Measurements from ENCODE around the gene MAP7D2.
"Not testable (repeated sequence)": the region's sequence is repeated elsewhere in the genome, so short reads cannot be mapped to it uniquely, and the experiment has no call there.

MAP7D2 gene

DNA sequence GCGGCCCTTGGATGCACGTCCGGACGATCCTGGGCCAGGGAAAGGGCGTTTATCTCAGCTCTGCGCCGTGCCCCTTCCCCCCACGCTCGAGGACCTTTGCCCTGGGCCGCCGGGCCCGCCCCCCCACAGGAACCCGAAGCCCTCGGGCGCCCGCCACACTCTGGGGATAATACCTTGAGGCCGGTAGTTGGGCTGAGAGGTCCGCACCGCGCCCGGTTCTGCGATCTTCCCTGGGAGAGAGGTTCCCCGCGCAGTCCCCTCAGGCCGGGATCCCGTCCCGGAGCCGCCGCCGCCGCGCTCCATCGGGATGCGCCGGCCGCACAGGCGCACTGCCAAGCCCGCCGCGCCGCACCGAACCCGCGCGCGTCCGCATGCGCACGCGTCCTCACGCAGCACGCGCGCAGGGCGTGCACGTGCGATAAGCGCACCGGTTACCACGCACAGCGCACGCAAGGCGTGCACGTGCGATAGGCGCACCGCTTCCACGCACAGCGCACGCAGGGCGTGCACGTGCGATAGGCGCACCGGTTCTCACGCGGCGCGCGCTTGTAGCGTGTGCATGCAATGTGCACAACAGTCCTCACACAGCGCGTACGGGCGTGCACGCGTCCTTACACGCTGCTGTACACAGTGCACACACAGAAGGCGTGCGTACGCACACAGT lies at the start of gene MAP7D2:
Gene MAP7D2, minus strand, starts transcription at position 331 of the 664 bp plus-strand sequence. Its CDS starts 28 bp downstream, at position 303.
- H3K4me3 ChIP-seq (ENCODE audit: low read depth, low read length): peak within 1 kb of the TSS; percentile 46
- CTCF ChIA-PET: no interaction called here
- POLR2A ChIA-PET: no interaction called here
- no peak for DNase-seq (ENCODE audit: low read depth, low spot score)
- TF ChIP-seq, protein P1, sequence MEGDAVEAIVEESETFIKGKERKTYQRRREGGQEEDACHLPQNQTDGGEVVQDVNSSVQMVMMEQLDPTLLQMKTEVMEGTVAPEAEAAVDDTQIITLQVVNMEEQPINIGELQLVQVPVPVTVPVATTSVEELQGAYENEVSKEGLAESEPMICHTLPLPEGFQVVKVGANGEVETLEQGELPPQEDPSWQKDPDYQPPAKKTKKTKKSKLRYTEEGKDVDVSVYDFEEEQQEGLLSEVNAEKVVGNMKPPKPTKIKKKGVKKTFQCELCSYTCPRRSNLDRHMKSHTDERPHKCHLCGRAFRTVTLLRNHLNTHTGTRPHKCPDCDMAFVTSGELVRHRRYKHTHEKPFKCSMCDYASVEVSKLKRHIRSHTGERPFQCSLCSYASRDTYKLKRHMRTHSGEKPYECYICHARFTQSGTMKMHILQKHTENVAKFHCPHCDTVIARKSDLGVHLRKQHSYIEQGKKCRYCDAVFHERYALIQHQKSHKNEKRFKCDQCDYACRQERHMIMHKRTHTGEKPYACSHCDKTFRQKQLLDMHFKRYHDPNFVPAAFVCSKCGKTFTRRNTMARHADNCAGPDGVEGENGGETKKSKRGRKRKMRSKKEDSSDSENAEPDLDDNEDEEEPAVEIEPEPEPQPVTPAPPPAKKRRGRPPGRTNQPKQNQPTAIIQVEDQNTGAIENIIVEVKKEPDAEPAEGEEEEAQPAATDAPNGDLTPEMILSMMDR (IDR thresholded peaks at IDR 0.05; ENCODE audit: insufficient read depth, low read length, missing control alignments): no peak

DNA sequence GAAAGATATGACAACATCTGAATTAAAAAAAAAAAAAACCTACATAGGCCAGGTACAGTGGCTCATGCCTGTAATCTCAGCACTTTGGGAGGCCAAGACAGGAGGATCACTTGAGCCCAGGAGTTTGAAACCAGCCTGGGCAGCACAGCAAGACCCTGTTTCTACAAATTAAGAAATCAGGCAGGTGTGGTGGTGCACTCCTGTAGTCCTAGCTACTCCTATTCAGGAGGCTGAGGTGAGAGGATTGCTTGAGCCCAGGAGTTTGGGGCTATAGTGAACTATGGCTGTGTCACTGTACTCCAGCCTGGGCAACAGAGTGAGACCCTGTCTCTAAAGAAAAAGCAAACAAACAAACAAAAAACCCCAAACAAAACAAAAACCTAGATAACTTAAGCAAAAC lies 45.8 kb upstream of the MAP7D2 start:
- POLR2A ChIA-PET; DNase-seq (ENCODE audit: low read depth, low spot score); CTCF ChIA-PET; H3K4me3 ChIP-seq (ENCODE audit: low read depth, low read length): not testable (repeated sequence)

DNA sequence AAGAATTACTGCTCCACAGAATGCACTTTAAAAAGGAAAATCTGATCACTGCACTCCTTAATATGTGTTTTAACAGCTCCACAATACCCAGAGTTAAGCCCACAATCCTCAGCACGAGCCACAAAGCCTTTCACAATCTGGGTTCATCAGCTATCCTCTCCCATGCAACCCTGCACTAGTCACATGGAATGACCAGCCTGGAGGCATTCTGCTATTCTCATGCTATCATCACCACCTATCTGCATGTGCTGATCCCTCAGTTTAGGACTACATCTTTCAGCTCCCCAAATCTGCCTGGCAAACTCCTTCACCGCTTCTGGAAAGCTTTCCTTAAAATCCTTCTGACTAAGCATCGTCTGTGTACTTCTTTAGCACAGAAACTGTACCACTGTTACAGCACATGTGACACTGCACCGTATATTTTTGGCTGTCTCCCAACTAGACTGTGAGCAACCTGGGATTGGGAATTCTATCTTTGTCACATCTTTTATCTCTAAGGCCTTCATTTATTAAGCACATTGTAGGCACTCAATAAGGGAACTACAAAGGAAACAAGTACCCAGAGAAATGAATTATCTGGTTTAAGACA lies 43.2 kb upstream of the MAP7D2 start:
- DNase-seq (ENCODE audit: low read depth, low spot score): no peak
- ChIA-PET CTCF (no interaction called here), POLR2A (no interaction called here)
- H3K4me3 ChIP-seq (ENCODE audit: low read depth, low read length): no peak overlapping the region
- TF ChIP-seq, protein P1 (IDR thresholded peaks at IDR 0.05; ENCODE audit: insufficient read depth, low read length, missing control alignments): no peak

DNA sequence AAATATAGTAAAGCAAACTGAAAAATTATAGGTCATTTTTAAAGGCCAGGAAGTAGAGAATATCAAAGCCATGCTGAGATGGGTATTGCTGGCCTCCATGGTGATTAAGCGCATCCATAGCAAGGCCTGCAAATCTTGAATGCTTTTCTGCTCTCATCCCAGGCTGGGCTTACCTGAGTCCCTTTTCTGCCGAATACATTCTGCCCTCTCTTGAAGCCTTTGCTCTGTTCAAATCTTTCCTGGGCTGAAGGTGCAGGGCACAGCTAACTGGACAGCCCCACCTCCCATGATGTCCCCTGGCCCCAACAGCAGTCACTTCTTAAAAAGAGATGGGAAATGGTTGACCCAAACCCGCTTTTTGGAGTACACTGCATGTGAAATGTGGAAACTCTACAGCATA lies 35.0 kb upstream of the MAP7D2 start:
- TF ChIP-seq, protein P1 (IDR thresholded peaks at IDR 0.05; ENCODE audit: insufficient read depth, low read length, missing control alignments): no peak
- ChIA-PET CTCF (interaction anchor here (1.5 kb wide), 1 partner anchor 10 kb away, joined by 3 read pairs; the partner anchor contains the start of gene EIF1AX), POLR2A (no interaction called here)
- DNase-seq (ENCODE audit: low read depth, low spot score): no peak
- H3K4me3 ChIP-seq (ENCODE audit: low read depth, low read length): no peak overlapping the region

DNA sequence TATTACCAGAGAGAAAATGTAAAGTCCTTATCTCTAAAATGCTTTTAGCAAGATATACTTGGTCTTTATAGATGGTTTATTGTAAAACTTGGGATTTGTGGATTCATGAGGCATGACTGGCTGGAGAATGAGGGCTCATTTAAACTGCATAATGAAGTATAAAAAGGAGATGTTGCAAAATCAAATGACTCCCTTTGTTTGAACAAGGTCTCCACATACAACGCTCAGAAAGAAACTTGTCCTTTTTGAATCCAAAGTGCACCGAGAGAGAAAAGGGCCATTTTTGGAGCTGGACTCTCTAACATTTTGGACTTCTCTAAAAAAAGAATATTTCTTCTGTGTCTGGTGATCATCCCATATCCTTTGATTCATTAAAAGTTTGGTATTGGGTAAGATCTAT lies 32.6 kb upstream of the MAP7D2 start:
- TF ChIP-seq, protein P1 (IDR thresholded peaks at IDR 0.05; ENCODE audit: insufficient read depth, low read length, missing control alignments): no peak
- CTCF ChIA-PET: interaction anchor here (1.0 kb wide), 1 partner anchor 9 kb away, joined by 4 read pairs; no protein-coding TSS in a partner anchor
- POLR2A ChIA-PET: no interaction called here
- no peak for DNase-seq (ENCODE audit: low read depth, low spot score)
- H3K4me3 ChIP-seq (ENCODE audit: low read depth, low read length): no peak overlapping the region

DNA sequence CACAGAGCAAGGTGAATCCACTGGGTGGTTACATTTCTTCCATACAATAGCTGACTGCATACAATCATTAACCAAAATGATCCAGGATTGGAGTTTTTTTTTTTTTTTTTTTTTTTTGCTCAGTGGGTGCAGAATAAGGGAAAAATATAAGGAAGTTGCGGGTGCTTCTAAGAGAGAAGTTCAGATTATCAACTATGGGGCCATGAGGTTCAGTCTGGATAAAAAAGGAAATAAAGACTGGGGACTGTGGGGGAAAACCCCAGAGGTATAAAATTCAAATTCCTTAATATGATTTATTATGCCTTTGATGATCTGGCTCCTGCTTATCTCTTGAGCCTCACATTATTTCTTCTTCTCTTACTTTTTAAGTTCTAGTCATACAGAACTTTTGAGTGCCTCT lies 30.9 kb upstream of the MAP7D2 start:
- TF ChIP-seq, protein P1 (IDR thresholded peaks at IDR 0.05; ENCODE audit: insufficient read depth, low read length, missing control alignments): no peak
- DNase-seq (ENCODE audit: low read depth, low spot score): no peak
- ChIA-PET POLR2A (no interaction called here), CTCF (no interaction called here)
- no peak overlapping the region for H3K4me3 ChIP-seq (ENCODE audit: low read depth, low read length)

DNA sequence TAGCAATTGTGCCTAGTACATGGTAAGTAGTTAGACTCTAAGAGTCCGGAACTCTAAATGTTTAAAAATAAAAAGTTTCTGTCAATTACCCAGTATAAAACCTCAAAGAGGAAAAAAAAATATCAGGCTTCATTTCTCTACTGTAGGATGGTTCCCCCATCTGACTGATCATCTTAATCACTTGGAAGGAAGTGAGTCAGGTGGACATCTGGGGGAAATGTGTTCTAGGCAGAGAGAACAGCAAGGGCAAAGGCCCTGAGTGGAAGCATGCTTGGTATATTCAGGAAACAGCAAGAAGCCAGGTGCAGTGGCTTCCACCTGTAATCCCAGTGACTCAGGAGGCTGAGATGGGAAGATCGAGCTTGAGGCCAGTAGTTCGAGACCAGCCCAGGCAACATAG lies 27.8 kb upstream of the MAP7D2 start:
- H3K4me3 ChIP-seq (ENCODE audit: low read depth, low read length): no peak overlapping the region
- DNase-seq (ENCODE audit: low read depth, low spot score): no peak
- POLR2A ChIA-PET: no interaction called here
- TF ChIP-seq, protein P1 (IDR thresholded peaks at IDR 0.05; ENCODE audit: insufficient read depth, low read length, missing control alignments): no peak
- CTCF ChIA-PET: no interaction called here

Measured in AG04449 (cell line).